NCI-H128 (cell line): ENCODE results near the gene PDE9A.
"Not testable (repeated sequence)": the region's sequence is repeated elsewhere in the genome, so short reads cannot be mapped to it uniquely, and the experiment has no call there.

ENCODE experiments used
- DNase-seq: peaks from one replicate; lab custom pipeline; 2025; ENCODE audit not compliant: unreplicated experiment; lab: John Stamatoyannopoulos, UW

PDE9A gene

DNA sequence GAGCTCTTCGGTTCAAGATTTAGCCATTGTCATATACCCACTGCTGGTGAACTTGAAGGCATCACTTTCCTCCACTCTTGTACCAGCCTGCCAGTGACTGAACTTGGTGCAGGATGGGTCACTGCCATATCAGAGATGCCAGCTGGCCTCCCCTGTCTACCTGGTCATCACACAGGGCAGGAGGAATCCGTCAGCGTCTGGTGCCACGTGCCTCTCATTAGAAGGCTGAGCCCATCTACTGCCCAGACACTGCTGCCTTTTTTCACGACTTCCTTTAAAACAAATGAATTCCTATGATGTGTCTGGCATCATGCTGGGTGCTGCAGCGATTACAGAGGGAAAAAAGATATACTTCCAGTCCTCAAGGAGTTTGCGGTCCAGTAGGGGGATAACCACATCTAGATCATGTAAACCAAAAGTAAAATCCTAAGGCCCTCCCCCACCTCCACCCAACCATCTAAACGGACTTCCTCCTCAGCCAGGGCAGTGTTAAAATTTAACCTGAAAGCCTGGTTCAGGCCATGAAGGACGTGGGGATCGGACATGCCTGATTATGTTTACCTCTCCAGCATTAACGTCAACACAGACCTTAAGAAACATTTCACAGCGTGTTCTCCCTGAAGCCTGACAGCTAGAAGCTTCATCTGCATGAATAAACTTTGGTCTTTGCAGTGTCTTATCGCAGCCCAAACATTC lies 29.2 kb upstream of the PDE9A start:
- DNase-seq, result no peak

DNA sequence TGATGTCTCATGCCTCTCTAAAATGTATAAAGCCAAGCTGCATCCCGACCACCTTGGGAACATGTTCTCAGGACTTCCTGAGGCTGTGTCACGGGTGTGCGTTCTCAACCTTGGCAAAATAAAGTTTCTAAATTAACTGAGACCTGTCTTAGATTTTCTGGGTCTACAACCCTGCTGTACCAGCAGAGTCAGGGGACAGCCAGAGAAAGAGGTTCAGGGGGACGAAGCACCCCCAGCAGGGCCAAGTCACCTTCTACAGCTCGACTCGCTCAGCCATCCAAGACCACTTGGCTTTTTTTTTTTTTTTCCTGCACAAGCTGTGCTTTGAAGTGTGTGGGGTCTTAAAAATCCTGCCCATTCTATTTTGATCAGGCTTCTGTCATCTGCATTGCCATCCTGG lies 28.5 kb upstream of the PDE9A start:
- DNase-seq, result no peak

DNA sequence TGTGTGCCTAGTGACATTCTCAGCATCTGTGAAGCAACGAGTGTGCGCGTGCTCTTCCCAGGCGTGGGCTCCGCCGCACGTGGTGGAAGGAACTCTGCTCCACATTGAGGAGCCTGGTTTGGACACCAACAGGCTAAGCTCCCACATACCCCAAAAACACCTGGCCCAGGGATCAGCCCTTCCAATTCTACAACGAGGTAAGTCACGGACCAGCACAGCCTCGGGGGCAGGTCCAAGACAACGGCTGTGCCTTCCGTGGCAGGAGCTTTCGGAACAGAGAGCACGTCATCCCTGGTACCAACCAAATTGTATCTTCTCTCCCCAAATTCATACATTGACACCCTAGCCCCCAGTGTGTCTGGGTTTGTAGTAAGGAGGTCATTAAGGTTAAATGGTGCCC lies 27.2 kb upstream of the PDE9A start:
- no peak for DNase-seq

DNA sequence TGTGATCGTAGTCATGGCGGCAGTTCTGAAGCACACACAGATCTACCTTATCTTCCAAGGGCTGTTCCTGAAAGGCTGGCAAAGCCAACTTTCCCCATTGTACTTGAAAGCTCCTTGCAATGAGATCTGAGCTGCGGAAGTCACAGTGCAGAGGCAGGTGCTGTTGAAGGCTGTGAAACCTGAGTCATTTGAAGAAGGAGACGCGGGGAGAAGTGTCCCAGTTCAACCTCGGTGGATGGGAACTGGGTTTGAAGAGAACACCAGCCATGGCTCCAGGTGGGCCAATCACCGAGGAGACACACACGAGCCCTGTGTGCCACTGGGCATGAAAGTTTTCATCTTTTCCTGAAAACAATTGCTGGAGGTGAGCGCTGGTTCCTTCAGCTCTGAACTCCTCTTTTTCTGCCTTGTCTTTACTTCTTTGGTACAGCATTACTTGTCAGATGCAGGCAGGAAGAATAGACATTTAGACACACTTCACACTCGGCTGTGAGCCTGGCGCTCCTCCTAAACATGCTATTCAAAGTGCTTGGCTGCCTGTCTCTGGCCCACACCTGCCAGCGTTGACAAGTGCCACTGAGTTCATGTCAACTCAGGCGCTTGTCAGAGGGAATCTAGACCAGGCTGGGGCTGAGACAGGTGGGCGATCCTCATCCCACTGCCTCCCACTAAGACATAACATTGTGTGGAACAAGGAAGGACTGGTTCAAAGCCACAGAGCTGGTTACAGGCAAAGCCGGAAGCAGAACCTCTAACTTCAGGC lies 25.7 kb upstream of the PDE9A start:
- DNase-seq, result no peak

DNA sequence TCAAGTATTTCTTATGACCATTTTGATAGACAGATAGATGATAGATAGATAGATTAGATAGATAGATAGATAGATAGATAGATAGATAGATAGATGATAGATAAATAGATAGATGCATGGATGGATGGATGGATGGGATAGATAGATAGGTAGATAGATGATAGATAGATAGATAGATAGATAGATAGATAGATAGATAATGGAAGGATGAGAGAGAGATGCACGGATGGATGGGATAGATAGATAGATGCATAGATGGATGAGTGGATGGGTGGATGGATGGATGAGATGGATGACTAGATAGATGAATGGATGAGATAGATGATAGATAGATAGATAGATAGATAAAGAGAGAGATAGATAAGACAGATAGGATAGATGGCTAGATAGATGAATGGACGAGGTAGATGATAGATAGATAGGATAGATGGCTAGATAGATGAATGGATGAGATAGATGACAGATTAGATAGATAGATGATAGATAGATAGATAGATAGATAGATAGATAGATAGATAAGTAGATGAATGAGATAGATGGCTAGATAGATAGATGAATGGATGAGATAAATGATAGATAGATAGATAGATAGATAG lies 24.9 kb upstream of the PDE9A start:
- not testable (repeated sequence) for DNase-seq

DNA sequence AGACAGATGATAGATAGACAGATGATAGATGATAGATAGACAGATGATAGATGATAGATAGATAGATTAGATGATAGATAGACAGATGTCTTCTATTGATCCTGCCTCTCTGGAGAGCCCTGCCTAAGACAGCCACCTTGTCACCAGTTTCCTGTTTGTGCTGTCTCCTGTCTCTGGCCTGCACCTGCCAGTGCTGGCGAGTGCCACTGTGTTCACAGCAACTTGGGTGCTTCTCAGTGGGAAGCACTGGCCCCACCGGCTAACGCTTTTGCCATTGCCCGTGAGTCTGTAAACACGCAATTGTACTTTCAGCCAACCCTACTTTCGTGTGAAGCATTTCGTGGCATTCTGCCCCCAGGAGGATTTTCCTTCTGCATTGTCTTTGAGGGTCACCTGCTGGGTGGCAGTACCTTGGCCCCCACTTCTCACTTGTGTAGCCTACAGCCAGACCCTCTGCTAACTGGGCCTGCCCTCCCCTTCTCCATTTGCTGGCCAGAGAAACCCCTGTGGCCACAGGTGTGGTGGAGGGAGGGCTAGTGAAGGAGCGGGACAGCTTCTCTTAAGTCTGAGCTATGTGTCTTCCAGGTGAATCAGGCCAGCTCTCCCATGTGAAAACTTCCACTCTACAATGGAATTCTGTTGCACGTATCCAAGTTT lies 23.4 kb upstream of the PDE9A start:
- no peak for DNase-seq

DNA sequence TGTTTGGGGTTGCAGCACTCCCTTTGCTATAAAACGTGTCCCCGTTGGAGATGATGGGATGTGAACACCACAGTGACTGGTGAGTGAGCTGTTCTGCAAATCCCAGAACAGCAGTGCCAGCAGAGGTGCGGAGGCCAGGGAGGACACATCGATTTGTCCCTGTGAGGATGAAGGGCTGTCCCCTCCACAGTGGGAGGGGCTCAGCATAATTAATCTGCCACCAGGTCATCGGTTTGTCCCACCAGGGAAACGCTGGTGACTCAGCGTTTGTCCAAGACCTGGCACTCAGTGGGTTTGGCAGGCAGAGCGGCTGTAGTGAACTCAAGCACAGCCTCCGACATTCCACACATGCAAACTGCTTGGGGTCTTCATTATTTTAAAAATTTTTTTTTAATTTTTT lies 22.8 kb upstream of the PDE9A start:
- no peak for DNase-seq

DNA sequence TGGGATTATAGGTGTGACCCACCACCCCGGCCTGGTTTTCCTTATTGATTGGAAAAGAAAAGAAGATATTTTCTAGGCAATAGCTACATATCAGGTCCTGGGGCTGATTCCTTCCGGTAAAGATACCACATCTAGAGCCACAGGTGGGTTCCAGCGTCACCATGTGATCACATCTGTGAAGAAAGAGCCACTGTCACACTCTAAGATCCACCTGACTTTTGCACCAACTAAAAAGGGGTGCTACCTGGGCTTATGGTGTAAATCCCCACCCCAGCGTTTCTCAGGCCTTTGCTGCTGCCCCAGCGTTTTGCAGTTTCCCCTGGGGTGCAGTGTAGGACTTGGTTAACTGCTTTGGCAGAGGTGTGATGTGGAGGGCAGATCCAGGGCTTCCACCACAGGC lies 22.3 kb upstream of the PDE9A start:
- no peak for DNase-seq

DNA sequence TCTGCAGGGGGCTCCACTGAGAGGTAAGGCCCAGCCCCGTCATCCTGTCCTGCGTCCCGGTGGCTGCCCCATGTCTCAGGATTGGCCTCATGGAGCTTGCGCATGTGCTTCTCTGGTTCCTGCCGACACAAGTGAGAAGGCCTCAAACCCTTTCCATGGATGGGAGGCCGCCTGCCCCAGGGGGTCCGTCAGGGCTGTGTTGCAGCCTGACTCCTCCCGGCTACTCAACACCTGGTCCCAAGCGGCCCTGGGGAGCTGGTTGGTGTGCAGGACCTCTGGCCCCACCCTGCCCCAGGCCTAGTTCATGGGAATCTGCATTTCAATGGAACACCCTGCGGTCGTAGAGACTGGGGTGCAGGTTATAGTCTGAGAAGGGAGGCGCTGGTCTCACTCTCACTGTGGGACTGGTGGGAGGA lies 21.1 kb upstream of the PDE9A start:
- DNase-seq, result no peak

DNA sequence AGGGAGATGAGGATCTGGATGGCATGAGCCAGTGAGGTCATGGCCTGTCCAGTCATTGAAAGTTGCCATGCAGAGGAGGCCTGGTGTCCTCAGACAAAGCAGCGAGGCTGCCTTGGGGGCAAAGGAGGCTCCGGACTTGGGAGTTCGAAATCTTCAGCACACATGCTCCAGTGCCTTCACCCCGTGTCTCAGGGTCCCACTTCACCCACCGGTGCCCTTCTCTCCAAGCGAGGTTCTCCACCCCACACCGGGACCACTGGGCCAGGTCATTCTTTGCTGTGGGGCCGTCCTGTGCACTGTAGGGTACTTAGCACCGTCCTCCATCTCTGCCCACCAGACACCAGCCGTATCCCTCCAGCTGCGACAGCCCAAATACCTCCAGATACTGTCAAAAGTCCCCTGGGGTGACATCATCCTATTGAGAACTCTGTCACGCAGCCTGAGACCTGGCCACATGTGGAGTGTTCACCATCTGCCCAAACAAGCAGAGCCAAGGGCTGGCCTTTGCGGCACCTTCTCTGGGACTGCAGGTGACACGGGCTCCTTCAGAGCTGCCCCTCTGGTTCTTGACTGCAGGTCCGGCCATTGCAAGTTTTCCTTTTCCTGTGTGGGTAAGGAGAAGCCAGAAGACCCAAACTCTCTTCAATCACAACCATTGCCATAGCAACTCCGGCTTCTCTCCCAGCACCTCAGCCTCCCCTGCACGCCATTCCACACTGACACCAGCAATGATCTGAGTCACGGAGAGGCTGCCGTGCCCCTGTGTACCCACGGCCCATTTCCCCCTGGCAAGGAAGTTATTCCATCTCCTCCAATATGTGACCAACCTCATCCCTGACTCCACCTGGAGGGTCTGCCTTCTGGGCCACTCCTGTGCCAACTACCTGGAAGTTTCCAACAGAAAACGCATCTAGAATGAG lies 20.4 kb upstream of the PDE9A start:
- no peak for DNase-seq

DNA sequence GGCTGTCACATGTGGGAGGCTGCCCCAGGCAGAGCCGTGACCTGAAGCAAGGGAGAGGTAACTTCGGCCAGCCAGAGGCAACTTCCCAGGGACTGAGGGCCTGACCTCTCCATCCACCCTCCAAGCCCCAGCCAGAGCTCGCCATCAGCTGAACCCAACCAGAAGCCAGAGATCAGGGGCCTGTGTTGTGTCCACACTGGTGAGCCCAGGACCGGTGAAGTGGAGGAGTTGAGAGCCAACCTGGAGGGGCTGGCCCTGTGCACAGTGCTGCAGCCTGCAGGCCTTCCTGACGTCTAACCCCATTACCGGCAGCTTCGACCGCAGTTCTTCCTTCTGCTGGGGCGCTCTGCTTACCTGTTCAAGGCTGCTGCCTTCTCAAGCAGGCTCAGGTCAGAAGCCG lies 19.6 kb upstream of the PDE9A start:
- DNase-seq, result no peak

DNA sequence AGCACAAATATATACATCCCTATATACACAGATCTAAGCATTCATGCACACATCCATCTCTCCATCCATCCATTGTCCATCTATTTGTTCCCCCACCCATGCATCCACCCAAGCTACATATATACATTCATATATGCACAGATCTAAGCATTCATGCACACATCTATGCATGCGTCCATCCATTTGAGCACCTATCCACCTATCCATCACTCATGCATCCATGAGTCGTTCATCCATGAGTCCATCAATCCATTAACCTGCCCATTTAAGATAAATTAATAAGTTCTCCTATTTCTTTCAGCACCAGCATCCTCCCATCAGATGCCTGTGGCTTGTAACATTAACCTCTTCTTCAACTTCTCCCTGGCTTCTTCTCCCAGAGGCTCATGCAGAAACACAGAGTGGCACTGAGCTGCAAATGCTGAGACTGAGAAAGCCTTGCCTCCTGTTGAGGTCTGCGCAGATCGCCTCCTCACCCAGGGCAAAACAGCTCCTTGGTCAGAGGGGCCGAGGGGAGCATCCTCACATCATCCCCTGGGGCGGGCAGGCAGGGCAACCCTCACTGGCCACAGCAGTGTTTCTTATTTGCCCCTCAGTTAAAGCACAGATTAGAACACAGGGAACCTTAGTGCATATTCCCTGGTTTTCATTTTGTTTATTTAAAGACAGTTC lies 17.4 kb upstream of the PDE9A start:
- DNase-seq, result no peak

DNA sequence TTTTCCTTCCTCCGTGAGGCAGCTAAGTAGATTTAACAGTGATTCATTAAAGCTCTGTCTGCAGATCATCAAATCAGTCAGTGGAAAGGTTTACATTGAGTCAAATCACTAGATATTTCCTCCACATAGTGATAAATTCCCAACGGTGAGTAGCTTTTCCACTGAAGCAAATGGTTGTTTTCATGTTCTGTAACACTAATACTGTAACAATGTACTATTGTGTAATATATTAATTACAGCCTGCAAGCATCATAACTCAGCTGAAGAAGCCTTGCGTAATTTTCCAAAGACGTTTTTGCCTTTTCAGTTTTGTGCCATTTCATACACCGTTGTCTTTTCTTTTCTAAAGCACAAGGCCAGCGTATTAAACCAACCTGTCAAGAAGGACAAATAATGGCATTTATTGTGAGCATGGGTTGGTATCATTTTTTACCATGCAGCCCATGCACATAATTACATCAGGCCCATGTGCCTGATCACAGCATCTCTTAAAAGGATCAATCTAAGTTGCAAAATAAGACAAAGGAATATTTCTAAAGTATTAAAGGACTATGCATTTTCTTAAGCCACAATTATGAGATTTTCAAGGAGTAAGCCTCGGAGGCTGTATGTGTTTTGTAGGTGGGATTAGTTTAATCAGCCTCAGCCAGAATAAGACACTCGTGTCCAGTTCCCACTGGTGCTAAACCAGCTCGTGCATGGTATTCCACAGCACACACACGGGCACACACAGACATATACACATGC lies 16.7 kb upstream of the PDE9A start:
- DNase-seq, result no peak

DNA sequence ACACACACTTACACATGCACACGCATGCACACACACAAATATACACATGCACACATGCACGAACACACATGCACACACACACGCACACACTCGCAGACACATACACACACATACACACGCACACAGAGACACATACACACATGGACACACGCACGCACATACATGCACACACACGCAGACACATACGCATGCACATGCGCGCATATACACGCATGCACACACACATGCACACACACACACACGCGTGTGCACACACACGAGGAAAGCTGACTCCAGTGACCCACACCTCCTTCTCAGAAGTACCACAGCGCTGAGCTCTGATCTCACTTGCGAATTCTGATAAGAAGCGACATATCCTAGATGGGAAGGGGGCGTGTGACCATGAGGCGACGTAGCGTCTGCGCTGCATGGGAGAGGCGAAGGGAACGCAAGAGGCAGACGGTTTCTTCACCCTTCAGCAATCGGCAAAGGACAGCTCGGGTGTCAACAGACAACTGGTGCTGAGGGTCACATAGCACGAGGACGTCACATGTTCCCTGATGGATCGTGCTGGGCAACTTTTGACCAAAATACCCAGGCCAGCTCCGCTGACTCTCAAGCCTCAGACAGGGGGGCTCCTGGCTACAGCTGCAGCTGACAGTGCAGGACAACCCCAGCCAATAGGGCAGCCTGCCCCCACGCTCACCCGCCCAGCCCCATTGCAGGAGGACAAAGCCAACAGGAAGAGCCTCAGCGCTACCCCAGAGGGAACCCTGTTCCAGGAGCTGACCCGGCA lies 16.0 kb upstream of the PDE9A start:
- DNase-seq, result no peak

DNA sequence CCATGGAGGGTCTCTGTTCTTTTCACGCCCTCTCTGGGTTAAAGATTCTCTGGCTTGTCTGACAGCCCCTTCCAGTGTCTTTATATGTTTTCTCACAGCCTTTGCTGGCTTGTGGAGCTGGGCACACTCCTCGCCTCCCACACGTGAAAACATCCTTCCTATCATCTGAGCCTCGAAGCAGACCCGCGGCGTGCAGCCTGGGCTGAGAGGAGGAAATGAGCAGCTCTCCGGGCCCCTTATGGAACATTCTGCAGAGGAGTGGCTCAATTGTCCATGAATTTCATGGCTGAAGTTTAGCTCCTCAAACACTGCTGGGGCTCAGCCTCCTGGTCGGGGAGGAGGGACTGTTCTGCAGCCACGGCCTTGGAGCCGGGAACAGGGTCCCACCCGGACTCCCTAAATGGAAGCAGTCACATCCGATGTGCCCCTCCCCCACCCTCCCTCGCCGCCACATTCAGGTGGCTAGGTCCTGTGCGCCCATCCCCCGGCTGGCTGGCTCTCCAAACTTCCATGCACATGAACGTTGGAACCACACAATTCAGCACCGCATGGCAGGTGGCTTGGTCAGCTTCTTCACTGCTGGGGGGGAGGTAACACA lies 15.1 kb upstream of the PDE9A start:
- DNase-seq, result no peak

DNA sequence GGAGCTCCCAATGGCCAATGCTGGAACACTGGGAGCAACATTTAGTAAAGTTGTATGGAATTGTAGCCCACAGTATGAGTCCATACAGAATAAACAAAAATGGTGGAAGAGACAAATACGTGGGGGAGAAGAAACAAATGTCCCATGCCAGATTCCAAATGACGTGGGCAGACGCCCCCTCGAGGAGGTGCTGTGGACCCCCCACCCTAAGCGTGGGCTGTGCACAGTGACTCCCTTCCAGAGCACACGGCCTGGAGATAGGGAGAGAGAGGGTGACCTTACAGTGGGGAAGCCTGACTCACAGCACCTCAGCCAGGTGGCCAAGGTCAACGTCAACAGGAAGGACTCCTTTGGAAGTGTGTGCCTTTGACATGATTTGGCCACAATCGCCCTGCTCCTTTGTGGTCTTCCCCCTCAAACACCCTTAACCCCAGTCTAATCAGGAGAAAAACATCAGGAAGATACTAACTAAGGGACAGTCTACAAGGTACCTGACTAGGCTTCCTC lies 13.7 kb upstream of the PDE9A start:
- DNase-seq, result no peak

DNA sequence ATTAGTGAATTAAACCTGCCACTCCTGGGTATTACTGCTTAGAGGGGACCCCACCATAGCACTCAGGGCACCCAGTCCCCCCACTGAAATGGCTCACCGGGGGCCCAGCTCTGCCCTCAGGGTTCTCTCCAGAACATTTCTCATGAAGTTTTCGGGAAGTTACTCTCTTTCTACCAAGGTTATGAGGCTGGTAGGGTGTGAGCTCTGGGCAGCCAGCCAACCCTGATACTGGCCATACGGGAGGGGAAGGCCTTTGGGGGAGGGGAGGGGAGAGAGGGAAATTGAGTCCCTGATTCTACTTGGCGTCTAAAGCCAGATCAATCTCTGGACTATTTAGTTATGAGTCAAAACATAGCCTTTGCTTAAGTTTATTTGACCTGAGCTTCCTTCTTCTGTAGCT lies 12.9 kb upstream of the PDE9A start:
- no peak for DNase-seq
